ENCODE results near the gene ZNF775. TPM values are rescaled to one million over a fixed set of nuclear protein-coding genes. Genes with fewer than 3 reads are reported as not detected.

ZNF775 gene
- total RNA-seq, 2 experiments from 2014 or later: 3.7 to 4.0 TPM

DNA sequence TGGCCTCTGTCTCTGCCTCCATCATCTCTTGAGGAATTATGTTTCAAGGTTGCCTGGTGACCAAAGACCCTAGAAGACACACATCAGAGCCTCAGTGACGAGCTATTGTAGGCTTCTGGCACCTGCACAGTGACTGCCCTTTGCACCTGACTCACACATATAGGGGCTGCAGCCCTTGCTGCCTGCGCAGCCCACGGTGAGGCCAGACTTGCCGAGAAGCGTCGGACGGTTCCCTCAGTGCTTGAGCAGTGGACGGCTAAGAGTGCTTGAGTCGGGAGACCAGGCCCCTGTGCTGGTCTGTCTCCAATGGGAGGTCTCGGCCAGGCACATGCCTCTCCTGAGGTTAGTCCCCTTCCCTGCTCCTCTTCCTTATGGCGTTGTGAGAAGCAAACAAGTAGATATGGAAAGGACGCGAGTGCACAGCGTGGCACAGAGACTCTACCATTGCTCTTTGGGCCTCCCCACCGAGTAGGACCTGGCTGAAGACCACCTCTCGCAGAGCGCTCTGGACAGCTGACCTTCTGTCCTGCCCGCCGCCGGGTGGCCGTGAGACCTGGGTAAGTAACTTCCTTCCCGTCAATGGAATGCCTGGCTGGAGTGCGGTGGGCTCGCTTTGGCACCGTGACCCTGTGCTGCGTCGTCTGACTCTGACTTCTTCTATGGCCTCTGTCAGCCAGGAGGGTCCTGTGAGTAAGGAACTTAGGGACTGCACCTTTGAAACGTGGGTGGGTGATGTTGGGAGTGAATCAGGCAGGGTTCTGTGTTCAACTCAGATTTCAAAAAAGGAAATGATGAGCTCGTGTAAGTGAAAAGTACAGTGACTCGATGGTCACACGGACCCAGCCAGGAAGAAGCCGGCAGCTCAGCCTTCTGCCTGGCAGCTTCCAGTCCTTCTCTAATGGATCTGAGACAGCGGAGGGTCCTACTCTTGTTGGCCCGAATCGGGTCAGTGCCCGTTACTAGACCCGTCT, 33.7 kb downstream of the ZNF775 start:
- H3K36me3 Mint-ChIP-seq: peaks cover 3% of the 10 kb centered on the region
- no peaks in the 10 kb centered on the region for H3K27me3 Mint-ChIP-seq
- H3K9me3 Mint-ChIP-seq: no peaks in the 10 kb centered on the region
- DNase-seq: no peak
- no peak overlapping the region for H3K4me3 Mint-ChIP-seq
- H3K4me1 Mint-ChIP-seq: peaks cover 6% of the 10 kb centered on the region
- no peak overlapping the region for H3K27ac Mint-ChIP-seq

- Mint-ChIP-seq H3K9me3 (no peaks in the 10 kb centered on the region), H3K27me3 (no peaks in the 10 kb centered on the region), H3K4me3 (no peak overlapping the region), H3K36me3 (peaks cover 2% of the 10 kb centered on the region), H3K27ac (no peak overlapping the region), H3K4me1 (peaks cover 2% of the 10 kb centered on the region)
- DNase-seq: no peak
Observed at GRCh38 chr7:150413640-150414081, 34.5 kb downstream of the ZNF775 start.

DNA sequence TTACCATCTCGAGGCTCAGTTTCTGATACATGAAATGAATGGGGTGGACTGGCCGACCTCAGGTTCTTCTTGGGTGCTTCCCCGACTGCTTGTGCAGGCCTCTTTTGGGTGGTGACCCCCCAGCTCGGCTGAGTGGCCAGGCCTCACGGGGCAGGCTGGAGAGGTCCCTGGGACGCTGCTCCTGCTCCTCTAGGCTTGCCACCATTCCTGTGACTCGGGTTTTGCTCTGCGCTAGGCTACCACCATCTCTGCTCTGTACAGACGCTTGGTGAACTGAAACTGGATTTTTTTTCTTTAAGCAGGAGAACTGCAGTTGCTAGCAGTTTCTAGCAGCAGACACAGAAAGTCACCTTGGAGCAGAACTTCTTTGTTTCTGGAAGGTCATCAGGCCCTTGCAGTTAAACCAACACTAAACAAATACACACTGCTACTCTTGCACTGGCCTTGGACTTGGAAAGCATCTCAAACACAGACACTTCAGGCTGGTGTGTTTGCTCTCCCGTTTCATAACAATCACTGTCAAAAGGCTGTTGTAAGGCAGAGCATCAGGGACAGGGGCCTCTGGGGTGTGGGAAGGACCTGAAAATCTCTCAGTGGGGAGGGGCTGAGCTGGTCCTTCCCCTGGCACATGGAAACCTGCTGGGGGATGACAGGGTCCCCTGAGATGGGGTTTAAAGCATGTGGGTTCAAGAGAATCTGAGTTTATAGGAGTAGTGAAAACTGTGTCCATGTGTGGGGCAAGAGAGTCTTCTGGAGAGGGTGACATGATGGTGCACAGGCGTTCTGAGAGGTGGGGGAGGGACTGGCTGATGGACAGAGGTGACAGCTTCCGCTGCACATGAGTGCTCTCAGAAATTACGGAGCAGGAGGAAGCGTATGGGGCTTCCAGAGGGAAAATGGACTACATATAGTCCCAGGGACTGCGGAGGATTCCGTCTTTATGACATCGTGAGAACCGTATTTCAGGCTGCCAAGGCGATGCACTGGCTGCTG, 36.3 kb downstream of the ZNF775 start:
- Mint-ChIP-seq H3K4me3 (no peak overlapping the region), H3K27me3 (no peaks in the 10 kb centered on the region), H3K9me3 (no peaks in the 10 kb centered on the region), H3K4me1 (peaks cover 2% of the 10 kb centered on the region), H3K36me3 (no peaks in the 10 kb centered on the region), H3K27ac (no peak overlapping the region)
- DNase-seq: no peak

DNA sequence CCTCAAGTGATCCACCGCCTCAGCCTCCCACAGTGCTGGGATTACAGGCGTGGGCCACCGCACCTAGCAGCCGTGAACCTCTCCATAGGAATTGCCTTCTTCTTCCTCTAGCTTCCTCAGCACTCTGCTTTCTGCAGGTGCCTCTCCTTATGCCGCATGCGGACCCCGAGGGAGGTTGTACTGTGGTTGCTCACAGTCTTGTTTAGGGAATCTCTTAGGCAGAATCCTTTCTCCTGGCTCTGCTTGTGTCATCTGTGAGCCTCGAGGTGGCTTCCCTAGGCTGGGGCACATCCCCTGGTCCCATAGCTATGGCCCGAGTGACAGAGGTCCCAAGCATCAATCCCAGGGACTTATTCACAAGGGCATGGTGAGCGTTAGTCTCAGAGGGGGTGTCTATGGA, 38.1 kb downstream of the ZNF775 start:
- Mint-ChIP-seq H3K4me3 (no peak overlapping the region), H3K9me3 (no peaks in the 10 kb centered on the region), H3K27ac (no peak overlapping the region), H3K4me1 (peaks cover 10% of the 10 kb centered on the region), H3K36me3 (no peaks in the 10 kb centered on the region), H3K27me3 (peaks cover 4% of the 10 kb centered on the region)
- DNase-seq: no peak

GRCh38 chr7:150417863-150418262, 38.7 kb downstream of the ZNF775 start:
- no peaks in the 10 kb centered on the region for H3K36me3 Mint-ChIP-seq
- H3K27ac Mint-ChIP-seq: no peak overlapping the region

DNA sequence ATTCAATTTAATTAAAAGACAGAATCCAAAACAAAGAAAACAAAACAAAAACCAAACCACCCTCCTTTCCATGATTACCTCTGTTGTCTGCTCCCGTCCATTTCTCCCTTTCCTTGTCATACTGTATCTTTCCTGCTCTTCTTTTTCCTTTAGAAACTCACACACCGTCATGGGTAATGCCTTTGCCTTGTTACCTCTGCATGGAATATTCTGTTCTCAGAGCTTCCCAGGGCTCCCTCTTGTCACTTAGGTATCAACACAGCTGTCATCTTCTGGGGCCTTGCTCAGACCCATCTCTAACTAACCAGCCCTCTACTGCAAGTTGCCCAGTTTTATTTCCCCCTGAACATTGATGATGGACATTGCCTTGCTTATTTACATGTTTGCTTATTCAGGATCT, 41.1 kb downstream of the ZNF775 start:
- Mint-ChIP-seq H3K4me1 (peaks cover 10% of the 10 kb centered on the region), H3K27me3 (peaks cover 4% of the 10 kb centered on the region), H3K27ac (no peak overlapping the region), H3K4me3 (no peak overlapping the region), H3K36me3 (no peaks in the 10 kb centered on the region), H3K9me3 (no peaks in the 10 kb centered on the region)
- DNase-seq: no peak

More at GRCh38 chr7:150417863-150418262, 38.7 kb downstream of the ZNF775 start:
- H3K4me1 Mint-ChIP-seq: peaks cover 10% of the 10 kb centered on the region
- DNase-seq: no peak
- peaks cover 4% of the 10 kb centered on the region for H3K27me3 Mint-ChIP-seq
- H3K4me3 Mint-ChIP-seq: no peak overlapping the region
- no peaks in the 10 kb centered on the region for H3K9me3 Mint-ChIP-seq

DNA sequence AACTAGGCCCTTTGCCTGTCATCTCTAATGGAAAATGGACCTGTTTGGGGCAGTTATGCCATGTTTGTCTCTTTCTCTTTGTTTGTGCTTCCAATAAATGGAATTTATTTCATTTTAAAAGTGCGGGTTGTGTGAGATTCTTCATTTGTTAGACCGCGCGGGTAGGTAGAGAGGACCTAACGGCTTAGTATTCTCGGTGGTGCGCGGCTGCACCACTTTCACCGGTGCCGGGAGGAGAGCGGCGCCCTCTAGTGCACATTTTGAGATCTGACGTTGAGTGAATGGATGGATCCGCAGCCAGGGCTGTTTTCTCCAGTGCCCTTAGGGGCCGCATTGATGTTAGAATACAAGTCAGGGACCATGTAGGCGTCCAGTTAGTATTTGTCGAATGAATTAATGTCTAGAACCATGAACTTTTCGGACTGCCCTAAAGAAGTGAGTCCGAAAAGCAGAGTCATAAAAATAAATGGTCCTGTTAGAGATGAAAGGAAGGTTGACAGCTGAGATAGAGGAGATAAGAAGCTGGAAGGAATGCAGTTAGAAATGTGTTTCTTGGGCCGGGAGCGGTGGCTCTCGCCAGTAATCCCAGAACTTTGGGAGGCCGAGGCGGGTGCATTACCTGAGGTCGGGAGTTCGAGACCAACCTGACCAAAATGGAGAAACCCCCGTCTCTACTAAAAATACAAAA, 42.0 kb downstream of the ZNF775 start:
- no peaks in the 10 kb centered on the region for H3K9me3 Mint-ChIP-seq
- no peaks in the 10 kb centered on the region for H3K36me3 Mint-ChIP-seq
- H3K27me3 Mint-ChIP-seq: peaks cover 4% of the 10 kb centered on the region
- H3K4me3 Mint-ChIP-seq: peak overlapping the region; percentile 37
- peak; percentile 80 for DNase-seq
- peaks cover 10% of the 10 kb centered on the region for H3K4me1 Mint-ChIP-seq
- H3K27ac Mint-ChIP-seq: no peak overlapping the region

DNA sequence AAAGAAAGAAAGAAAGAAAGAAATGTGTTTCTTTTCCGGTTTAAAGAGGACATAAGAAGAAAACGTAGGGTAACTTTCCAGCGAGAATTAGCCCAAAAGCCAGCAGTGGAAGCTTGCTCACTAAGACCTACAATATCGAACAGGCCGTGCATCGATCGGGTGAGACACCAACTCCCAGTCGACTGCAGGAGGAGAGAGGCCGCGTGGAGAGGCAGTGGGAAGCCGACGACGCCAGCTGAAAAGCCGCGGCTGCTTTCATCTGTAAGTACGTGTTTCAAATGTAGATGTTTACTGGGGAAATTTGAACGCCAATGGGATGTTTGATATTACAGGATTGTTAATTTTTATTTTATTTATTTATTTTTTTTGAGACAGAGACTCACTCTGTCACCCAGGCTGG, 42.7 kb downstream of the ZNF775 start:
- no peak overlapping the region for H3K4me3 Mint-ChIP-seq
- no peaks in the 10 kb centered on the region for H3K9me3 Mint-ChIP-seq
- H3K27ac Mint-ChIP-seq: no peak overlapping the region
- no peaks in the 10 kb centered on the region for H3K36me3 Mint-ChIP-seq
- no peak for DNase-seq
- peaks cover 4% of the 10 kb centered on the region for H3K27me3 Mint-ChIP-seq
- peaks cover 10% of the 10 kb centered on the region for H3K4me1 Mint-ChIP-seq

GRCh38 chr7:150425670-150426069, 46.5 kb downstream of the ZNF775 start:
- Mint-ChIP-seq H3K4me1 (peaks cover 14% of the 10 kb centered on the region), H3K9me3 (no peaks in the 10 kb centered on the region), H3K27me3 (peaks cover 4% of the 10 kb centered on the region), H3K4me3 (no peak overlapping the region), H3K36me3 (no peaks in the 10 kb centered on the region), H3K27ac (no peak overlapping the region)
- no peak for DNase-seq

DNA sequence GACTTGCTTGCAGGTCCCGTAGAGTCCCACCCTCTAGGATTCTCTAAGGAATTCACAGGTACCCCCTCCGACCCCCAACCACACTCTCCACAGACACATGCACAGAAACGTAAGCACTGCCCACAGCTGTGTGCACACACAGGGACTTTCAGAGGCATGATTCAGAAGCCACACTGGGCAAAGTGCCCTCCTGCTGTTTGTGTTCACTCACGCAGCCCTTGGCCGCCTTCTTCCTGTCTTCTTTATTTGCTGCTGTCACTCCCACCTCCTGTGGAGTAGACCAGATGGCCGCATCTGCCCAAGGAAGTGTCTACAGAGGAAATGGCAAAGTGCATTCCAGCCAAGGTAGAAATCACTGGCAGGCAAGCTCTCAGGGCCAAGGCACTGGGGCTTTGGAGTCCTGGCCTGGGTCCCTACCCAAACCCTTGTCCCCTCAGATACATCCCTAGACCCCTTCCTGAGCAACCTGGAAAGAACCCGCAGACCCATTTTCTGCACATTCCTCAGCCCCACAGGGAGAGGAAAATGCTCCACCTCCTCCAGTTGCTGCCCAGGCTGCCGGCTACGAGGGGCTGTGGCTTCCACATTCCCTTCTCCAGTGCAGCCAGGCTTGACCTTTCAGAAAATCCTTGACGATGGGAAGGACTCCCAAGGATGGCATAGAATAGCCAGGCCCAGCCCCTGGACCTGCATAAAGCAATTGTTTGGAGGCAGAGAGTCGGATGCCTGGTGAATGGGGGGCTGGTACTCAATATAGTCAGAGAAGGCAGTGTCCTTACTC, 49.7 kb downstream of the ZNF775 start:
- Mint-ChIP-seq H3K27ac (no peak overlapping the region), H3K27me3 (peaks cover 6% of the 10 kb centered on the region), H3K4me1 (peaks cover 18% of the 10 kb centered on the region), H3K4me3 (no peak overlapping the region), H3K36me3 (no peaks in the 10 kb centered on the region), H3K9me3 (no peaks in the 10 kb centered on the region)
- DNase-seq: peak; percentile 29

DNA sequence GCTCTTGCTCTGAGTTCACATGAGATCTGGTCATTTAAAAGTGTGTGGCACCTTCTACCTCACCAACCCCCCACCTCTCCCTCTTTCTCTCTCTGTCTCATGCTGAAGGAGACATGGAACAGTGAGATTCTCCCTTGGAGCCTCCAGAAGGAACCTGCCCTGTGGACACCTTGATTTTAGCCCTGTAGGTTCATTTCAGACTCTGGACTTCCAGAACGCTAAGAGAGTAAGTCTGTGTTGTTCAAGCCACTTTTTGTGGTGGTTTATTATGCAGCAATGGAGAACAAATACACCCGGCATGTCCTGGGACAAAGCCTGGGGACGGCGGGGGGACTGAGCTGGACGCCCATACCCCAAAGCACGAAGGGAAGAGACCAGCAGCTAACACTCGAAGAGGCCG, 50.6 kb downstream of the ZNF775 start:
- Mint-ChIP-seq H3K27me3 (peaks cover 6% of the 10 kb centered on the region), H3K9me3 (no peaks in the 10 kb centered on the region), H3K4me3 (no peak overlapping the region), H3K4me1 (peaks cover 18% of the 10 kb centered on the region), H3K27ac (no peak overlapping the region), H3K36me3 (no peaks in the 10 kb centered on the region)
- DNase-seq: no peak

DNA sequence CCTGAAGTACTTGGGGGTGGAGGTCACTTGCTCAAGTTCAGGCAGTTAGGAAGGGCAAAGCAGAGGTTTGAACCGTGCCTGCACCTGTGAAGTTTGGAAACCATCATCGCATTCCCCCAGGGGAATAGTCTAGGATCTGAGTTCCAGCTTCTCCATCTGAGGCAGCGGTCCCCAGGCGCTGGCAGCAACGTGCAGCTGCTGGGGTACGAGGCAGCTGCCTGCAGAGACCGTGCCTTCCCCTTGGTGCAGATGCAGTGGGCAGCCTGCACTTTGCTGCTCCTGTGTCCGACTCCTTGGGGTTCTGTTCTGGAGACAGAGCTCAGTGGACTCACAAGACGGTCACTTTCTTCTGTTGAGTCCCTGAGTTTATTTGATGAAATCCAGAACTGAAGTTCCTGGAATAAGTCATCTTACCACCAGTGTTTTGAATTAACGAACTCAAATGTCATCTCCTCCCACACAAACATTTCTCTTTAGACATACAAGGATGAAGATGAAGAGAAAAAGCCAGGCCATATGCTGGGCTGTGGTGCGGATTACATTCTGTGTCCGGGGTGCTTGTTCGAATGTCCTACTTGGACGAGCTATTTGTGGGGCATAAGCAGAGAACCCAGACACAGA, 51.4 kb downstream of the ZNF775 start:
- no peak overlapping the region for H3K27ac Mint-ChIP-seq
- no peaks in the 10 kb centered on the region for H3K9me3 Mint-ChIP-seq
- H3K4me3 Mint-ChIP-seq: no peak overlapping the region
- no peaks in the 10 kb centered on the region for H3K36me3 Mint-ChIP-seq
- peaks cover 21% of the 10 kb centered on the region for H3K4me1 Mint-ChIP-seq
- no peak for DNase-seq
- H3K27me3 Mint-ChIP-seq: peaks cover 6% of the 10 kb centered on the region

DNA sequence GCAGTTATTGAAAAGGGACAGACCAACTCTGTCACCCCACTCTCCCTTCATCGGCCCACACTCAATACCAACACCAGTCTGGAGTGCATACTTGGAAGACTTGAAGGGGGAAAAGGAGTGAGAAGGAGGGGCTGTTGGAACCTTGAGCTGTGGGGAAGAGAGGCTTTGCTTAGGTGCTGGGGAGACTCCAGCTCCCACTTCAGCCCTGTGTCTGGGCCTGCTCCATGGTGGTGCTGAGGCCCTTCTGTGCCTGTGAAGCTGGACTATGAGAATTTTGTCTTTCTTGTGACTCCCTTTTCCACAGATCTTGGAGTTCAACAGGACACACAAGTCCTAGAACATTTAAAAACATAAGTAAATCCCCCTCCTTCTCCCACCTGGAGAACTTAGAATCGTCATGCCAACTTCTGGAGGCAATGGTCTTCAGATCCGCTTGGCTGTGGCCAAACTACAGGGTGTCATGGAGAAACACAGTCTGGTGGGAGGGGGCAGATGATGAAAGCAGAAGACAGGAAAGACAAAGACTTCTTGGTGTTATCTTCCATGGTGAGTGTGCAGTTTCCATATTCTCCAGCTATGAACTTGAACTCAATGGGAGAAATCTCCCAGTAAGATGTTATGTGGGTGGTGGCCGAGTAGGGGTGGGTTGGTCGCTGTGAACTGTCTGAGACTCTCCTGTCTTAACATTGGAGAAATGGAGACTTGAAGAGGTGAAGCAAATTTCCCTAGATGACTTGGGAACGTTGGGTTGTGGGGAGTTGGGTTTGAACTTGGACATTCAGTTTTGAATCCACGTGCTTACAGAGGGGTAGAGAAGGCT, 52.9 kb downstream of the ZNF775 start:
- DNase-seq: no peak
- H3K4me1 Mint-ChIP-seq: peaks cover 25% of the 10 kb centered on the region
- no peaks in the 10 kb centered on the region for H3K36me3 Mint-ChIP-seq
- H3K9me3 Mint-ChIP-seq: no peaks in the 10 kb centered on the region
- peaks cover 6% of the 10 kb centered on the region for H3K27me3 Mint-ChIP-seq
- no peak overlapping the region for H3K27ac Mint-ChIP-seq
- no peak overlapping the region for H3K4me3 Mint-ChIP-seq

Data from activated naive CD8-positive, alpha-beta T cell treated with anti-CD3 and anti-CD28 coated beads for 36 hours (primary cell).